Right lobe of liver (tissue), 4 donors: ENCODE measurements around the gene WNK4.

Experiments
- POLR2A ChIP-seq: fragments of 450-650 bp; IDR thresholded peaks from one replicate; pipeline ENCODE4 v1.6.1; 2017; ENCODE audit warnings: antibody characterized with exemption, mild to moderate bottlenecking
- TF ChIP-seq, protein P1 (sequence below), 4 donors: fragments of 200-600 bp in 3 of 4; fragments of 450-650 bp in 1 of 4; IDR thresholded peaks; one replicate each; pipeline versions ENCODE4 v1.5.1 to v1.8.0; 2016 to 2022; ENCODE audit warnings: antibody characterized with exemption in 4 of 4, mild to moderate bottlenecking in 2 of 4
- donor health status: DM: no; HTN: no; CAD: no.
- donor health status: DM: no; HTN: no; CAD: no.
- donor health status: DM: no; HTN: yes; CAD: no.

DNA sequence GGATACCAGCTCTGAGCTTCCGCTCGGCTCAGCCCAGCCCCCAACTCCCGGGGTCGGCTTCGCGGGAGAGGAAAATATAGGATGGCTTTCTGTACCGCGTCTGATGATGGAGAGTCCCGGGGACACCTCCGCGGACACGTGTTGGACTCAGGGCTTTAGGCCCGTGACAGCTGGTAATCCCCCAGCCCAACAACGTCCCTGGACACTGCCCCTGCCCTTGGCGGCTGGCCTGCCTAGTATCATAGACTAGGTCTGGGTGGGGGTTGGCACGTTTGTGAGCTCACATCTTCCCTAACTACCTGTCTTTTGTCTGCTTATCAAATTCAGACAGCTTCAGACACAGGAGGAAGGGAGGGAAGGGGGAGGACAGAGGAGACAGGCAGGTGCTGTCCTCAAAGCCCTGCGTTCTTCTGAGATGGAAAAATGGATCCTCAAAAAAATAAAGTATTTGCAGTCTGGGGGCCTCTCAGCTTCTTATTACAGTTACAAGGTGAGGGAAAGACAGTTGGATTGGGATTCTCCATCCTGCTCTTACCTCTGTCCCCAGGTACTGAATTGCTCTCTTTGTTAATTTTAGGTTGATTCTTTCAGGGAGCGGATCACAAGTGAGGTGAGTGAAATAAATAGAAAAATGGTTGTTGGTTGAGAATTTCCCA is 53.5 kb downstream of the WNK4 start:
- TF ChIP-seq, protein P1, sequence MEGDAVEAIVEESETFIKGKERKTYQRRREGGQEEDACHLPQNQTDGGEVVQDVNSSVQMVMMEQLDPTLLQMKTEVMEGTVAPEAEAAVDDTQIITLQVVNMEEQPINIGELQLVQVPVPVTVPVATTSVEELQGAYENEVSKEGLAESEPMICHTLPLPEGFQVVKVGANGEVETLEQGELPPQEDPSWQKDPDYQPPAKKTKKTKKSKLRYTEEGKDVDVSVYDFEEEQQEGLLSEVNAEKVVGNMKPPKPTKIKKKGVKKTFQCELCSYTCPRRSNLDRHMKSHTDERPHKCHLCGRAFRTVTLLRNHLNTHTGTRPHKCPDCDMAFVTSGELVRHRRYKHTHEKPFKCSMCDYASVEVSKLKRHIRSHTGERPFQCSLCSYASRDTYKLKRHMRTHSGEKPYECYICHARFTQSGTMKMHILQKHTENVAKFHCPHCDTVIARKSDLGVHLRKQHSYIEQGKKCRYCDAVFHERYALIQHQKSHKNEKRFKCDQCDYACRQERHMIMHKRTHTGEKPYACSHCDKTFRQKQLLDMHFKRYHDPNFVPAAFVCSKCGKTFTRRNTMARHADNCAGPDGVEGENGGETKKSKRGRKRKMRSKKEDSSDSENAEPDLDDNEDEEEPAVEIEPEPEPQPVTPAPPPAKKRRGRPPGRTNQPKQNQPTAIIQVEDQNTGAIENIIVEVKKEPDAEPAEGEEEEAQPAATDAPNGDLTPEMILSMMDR (IDR thresholded peaks at IDR 0.05): no peak
- no peak for TF ChIP-seq POLR2A
